GM21723 (cell line): ENCODE measurements around the gene DTX4.

ENCODE experiments used
- ATAC-seq: cut with Tn5 transposase; IDR thresholded peaks from one replicate; pipeline ENCODE4 v1.9.1; 2021; ENCODE audit warnings: mild to moderate bottlenecking, moderate library complexity; ENCODE audit not compliant: unreplicated experiment

Gene DTX4

GRCh38 chr11:59216641-59217564 is 45.0 kb downstream of the DTX4 start:
- ATAC-seq, result peak; percentile 89

- ATAC-seq, result no peak
Measured at GRCh38 chr11:59218319-59218718, 46.4 kb downstream of the DTX4 start.

GRCh38 chr11:59218893-59219292 is 47.0 kb downstream of the DTX4 start:
- ATAC-seq, result no peak

- no peak for ATAC-seq
Measured at GRCh38 chr11:59219836-59220235, 47.9 kb downstream of the DTX4 start.

- ATAC-seq, result no peak
Measured at GRCh38 chr11:59221441-59221840, 49.5 kb downstream of the DTX4 start.

- ATAC-seq, result no peak
Measured at GRCh38 chr11:59222464-59223060, 50.6 kb downstream of the DTX4 start.

- no peak for ATAC-seq
Measured at GRCh38 chr11:59223177-59223576, 51.2 kb downstream of the DTX4 start.

GRCh38 chr11:59223611-59224010 is 51.7 kb downstream of the DTX4 start:
- no peak for ATAC-seq

GRCh38 chr11:59224351-59224928 is 52.5 kb downstream of the DTX4 start:
- peak; percentile 31 for ATAC-seq

- peak; percentile 59 for ATAC-seq
Measured at GRCh38 chr11:59225017-59225416, 53.1 kb downstream of the DTX4 start.

GRCh38 chr11:59226396-59226795 is 54.5 kb downstream of the DTX4 start:
- ATAC-seq, result no peak

- ATAC-seq, result no peak
Measured at GRCh38 chr11:59240322-59240721, 68.4 kb downstream of the DTX4 start.

GRCh38 chr11:59243633-59244032 is 71.7 kb downstream of the DTX4 start:
- ATAC-seq, result no peak

- no peak for ATAC-seq
Measured at GRCh38 chr11:59247531-59248227, 75.7 kb downstream of the DTX4 start.

- no peak for ATAC-seq
Measured at GRCh38 chr11:59249535-59249934, 77.6 kb downstream of the DTX4 start.

GRCh38 chr11:59253001-59253400 is 81.1 kb downstream of the DTX4 start:
- ATAC-seq, result no peak

- no peak for ATAC-seq
Measured at GRCh38 chr11:59254286-59254685, 82.4 kb downstream of the DTX4 start.

- ATAC-seq, result no peak
Measured at GRCh38 chr11:59255281-59255680, 83.3 kb downstream of the DTX4 start.
